HCT116 (cell line): ENCODE data around the gene RASSF6. TPM values are rescaled to one million over a fixed set of nuclear protein-coding genes. Genes with fewer than 3 reads are reported as not detected.

ENCODE experiments used
- ATAC-seq: fragments of 200-7000 bp; cut with Tn5 transposase; 2 replicates; pipeline ENCODE4 v1.9.1; 2020; ENCODE audit warnings: mild to moderate bottlenecking, moderate library complexity
- BruUV-seq: library from RNA; stranded (reverse); fragments of 400-500 nt; replicated peaks from 2 replicates; lab custom pipeline; 2021; lab: Mats Ljungman, UMichigan
- CTCF ChIA-PET: fragments of 300-600 bp; sonication (Branson Sonifier 250); formaldehyde crosslinking; loops from one replicate; lab custom pipeline; 2021; ENCODE audit warnings: antibody characterized with exemption; lab: Charles Lee
- POLR2A ChIA-PET: fragments of 300-600, 350-600 bp; sonication (Branson Sonifier 250); formaldehyde crosslinking; loops from one replicate; lab custom pipeline; 2021; ENCODE audit warnings: antibody characterized with exemption; lab: Charles Lee
- RAD21 ChIA-PET, 2 experiments: fragments of 300-600 bp; sonication (Branson Sonifier 250); formaldehyde crosslinking; loops; one replicate each; lab custom pipeline; 2023; ENCODE audit warnings: low total read pairs in 2 of 2; ENCODE audit not compliant: uncharacterized antibody in 2 of 2, unreplicated experiment in 2 of 2, low non-redundant PET in 1 of 2; lab: Charles Lee
- DNase-seq: peaks from one replicate; pipeline ENCODE4 v3.0.0-alpha.2; 2010; ENCODE audit warnings: low read depth, low spot score
- H2AFZ ChIP-seq: fragments of 200-600 bp; shearing (Covaris generic), sonication (generic); 2 replicates; pipeline ENCODE4 v1.6.1; 2017; ENCODE audit warnings: low read depth, mixed run types, mixed read lengths, antibody characterized with exemption, low read length; ENCODE audit not compliant: poor library complexity, severe bottlenecking
- H3K27ac ChIP-seq: 2 replicates; pipeline ENCODE4 v1.5.1; 2012; ENCODE audit warnings: low read depth, low read length
- H3K27me3 ChIP-seq: fragments of 200-600 bp; sonication (generic); 2 replicates; pipeline ENCODE4 v1.6.1; 2016; ENCODE audit warnings: mixed run types, low read length, mixed read lengths; ENCODE audit not compliant: insufficient read depth
- H3K36me3 ChIP-seq, 2 experiments: fragments of 200-500 bp in 1 of 2; fragments of 200-600 bp in 1 of 2; sonication (Bioruptor generic) in 1 of 2; sonication (generic) in 1 of 2; 2 replicates each; pipeline versions ENCODE4 v1.5.1 to v1.6.1; 2014 to 2016; ENCODE audit warnings: low read length in 2 of 2, inconsistent platforms in 1 of 2, mixed read lengths in 1 of 2, mixed run types in 1 of 2; ENCODE audit not compliant: insufficient read depth in 2 of 2, control insufficient read depth in 1 of 2
- H3K4me1 ChIP-seq, 2 experiments: fragments of 200-600 bp in 1 of 2; sonication (generic) in 1 of 2; 2 replicates each; pipeline versions ENCODE4 v1.5.1 to v1.6.1; 2012 to 2017; ENCODE audit warnings: low read length in 2 of 2, inconsistent platforms in 1 of 2, mild to moderate bottlenecking in 1 of 2, mixed read lengths in 1 of 2, mixed run types in 1 of 2, moderate library complexity in 1 of 2; ENCODE audit not compliant: insufficient read depth in 2 of 2, control insufficient read depth in 1 of 2
- H3K4me2 ChIP-seq: fragments of 200-600 bp; sonication (generic); 2 replicates; pipeline ENCODE4 v1.6.1; 2017; ENCODE audit warnings: mixed run types, low read length, mixed read lengths
- H3K4me3 ChIP-seq, 2 experiments: fragments of 200-600 bp in 1 of 2; sonication (generic) in 1 of 2; replicated peaks in 1 of 2; 2 replicates each; pipeline ENCODE4 v1.5.1; 2011 to 2016; ENCODE audit warnings: low read length in 2 of 2, control low read depth in 1 of 2, low read depth in 1 of 2, mild to moderate bottlenecking in 1 of 2, mixed read lengths in 1 of 2, mixed run types in 1 of 2
- H3K79me2 ChIP-seq: fragments of 200-600 bp; sonication (generic); 2 replicates; pipeline ENCODE4 v1.6.1; 2017; ENCODE audit warnings: mild to moderate bottlenecking, mixed run types, low read length, moderate library complexity, mixed read lengths; ENCODE audit not compliant: insufficient read depth
- H3K9ac ChIP-seq: fragments of 200-600 bp; sonication (generic); 2 replicates; pipeline ENCODE4 v1.6.1; 2016; ENCODE audit warnings: low read length, mixed read lengths
- H3K9me2 ChIP-seq: fragments of 200-600 bp; sonication (generic), shearing (Covaris generic); 2 replicates; pipeline ENCODE4 v1.6.1; 2017; ENCODE audit warnings: mixed run types, mild to moderate bottlenecking, moderate library complexity; ENCODE audit not compliant: insufficient read depth
- H3K9me3 ChIP-seq, 2 experiments: fragments of 200-500 bp in 1 of 2; fragments of 200-600 bp in 1 of 2; sonication (Bioruptor generic) in 1 of 2; sonication (generic) in 1 of 2; 2 replicates each; pipeline ENCODE4 v1.6.1; 2014 to 2017; ENCODE audit warnings: low read length in 2 of 2, mixed read lengths in 2 of 2, inconsistent platforms in 1 of 2, low read depth in 1 of 2, mild to moderate bottlenecking in 1 of 2, mixed run types in 1 of 2, moderate library complexity in 1 of 2; ENCODE audit not compliant: control insufficient read depth in 1 of 2, insufficient read depth in 1 of 2
- H4K20me1 ChIP-seq: fragments of 200-600 bp; sonication (generic), shearing (Covaris generic); 2 replicates; pipeline ENCODE4 v1.6.1; 2017; ENCODE audit warnings: mixed run types, mild to moderate bottlenecking, moderate library complexity; ENCODE audit not compliant: insufficient read depth
- CBX3 ChIP-seq: IDR thresholded peaks from 2 replicates; pipeline ENCODE4 v1.6.1; 2012; ENCODE audit warnings: low read depth
- CEBPB ChIP-seq: IDR thresholded peaks from 2 replicates; pipeline ENCODE4 v1.6.1; 2012; ENCODE audit warnings: low read depth
- EGR1 ChIP-seq: IDR thresholded peaks from 2 replicates; pipeline ENCODE4 v1.6.1; 2012; ENCODE audit warnings: low read depth
- ELF1 ChIP-seq: IDR thresholded peaks from 2 replicates; pipeline ENCODE4 v1.6.1; 2012; ENCODE audit warnings: low read depth, borderline replicate concordance
- EZH2 ChIP-seq: fragments of 200-600 bp; sonication (generic); IDR thresholded peaks from 2 replicates; pipeline ENCODE4 v1.6.1; 2017; ENCODE audit warnings: antibody characterized with exemption, mixed run types
- EZH2phosphoT487 ChIP-seq: fragments of 200-600 bp; IDR thresholded peaks from 2 replicates; pipeline ENCODE4 v1.6.1; 2018; ENCODE audit warnings: antibody characterized with exemption, borderline replicate concordance
- FOSL1 ChIP-seq: IDR thresholded peaks from 2 replicates; pipeline ENCODE4 v1.6.1; 2012; ENCODE audit warnings: low read depth
- JUND ChIP-seq: IDR thresholded peaks from 2 replicates; pipeline ENCODE4 v1.6.1; 2012
- POLR2A ChIP-seq: IDR thresholded peaks from 2 replicates; pipeline ENCODE4 v1.7.0; 2011; ENCODE audit warnings: borderline replicate concordance; ENCODE audit not compliant: insufficient read depth, insufficient read length; ENCODE audit errors: extremely low read depth
- POLR2AphosphoS5 ChIP-seq: IDR thresholded peaks from 2 replicates; pipeline ENCODE4 v1.6.1; 2011; ENCODE audit warnings: mild to moderate bottlenecking, low read depth, low read length, moderate library complexity
- RAD21 ChIP-seq: IDR thresholded peaks from 2 replicates; pipeline ENCODE4 v1.6.1; 2012; ENCODE audit warnings: low read depth, mild to moderate bottlenecking
- SIN3A ChIP-seq: IDR thresholded peaks from 2 replicates; pipeline ENCODE4 v1.6.1; 2012; ENCODE audit warnings: low read depth
- SP1 ChIP-seq: IDR thresholded peaks from 2 replicates; pipeline ENCODE4 v1.6.1; 2012; ENCODE audit warnings: low read depth
- SRF ChIP-seq: IDR thresholded peaks from 2 replicates; pipeline ENCODE4 v1.6.1; 2012; ENCODE audit warnings: low read depth
- TCF7L2 ChIP-seq: IDR thresholded peaks from 2 replicates; pipeline ENCODE4 v1.7.0; 2011; ENCODE audit warnings: borderline replicate concordance, inconsistent platforms; ENCODE audit not compliant: insufficient read depth, insufficient read length; ENCODE audit errors: extremely low read depth
- ZFX ChIP-seq: fragments of 450-650 bp; IDR thresholded peaks from 2 replicates; pipeline ENCODE4 v1.6.1; 2017
- intact Hi-C: fragments of 100-400 bp; cut with micrococcal nuclease; formaldehyde crosslinking; loops from 2 replicates; pipeline ENCODE4 v1.10.0; 2022
- total RNA-seq: library from RNA; stranded (reverse); gene quantifications from one replicate; pipeline ENCODE4 v1.2.1, GENCODE V29; 2021; ENCODE audit not compliant: unreplicated experiment
- TF ChIP-seq, protein P1 (sequence below): IDR thresholded peaks from 2 replicates; pipeline ENCODE4 v1.6.1; 2012
- TF ChIP-seq, protein P2 (sequence below): IDR thresholded peaks from 2 replicates; pipeline ENCODE4 v1.6.1; 2012; ENCODE audit warnings: low read depth
- TF ChIP-seq, protein P3 (sequence below), 3 experiments: fragments of 200-600 bp in 1 of 3; sonication (generic) in 1 of 3; IDR thresholded peaks in 2 of 3; conservative IDR thresholded peaks in 1 of 3; 2 replicates each; pipeline ENCODE4 v1.5.1; 2012 to 2017; ENCODE audit warnings: low read depth in 2 of 3, low read length in 2 of 3, antibody characterized with exemption in 1 of 3, borderline replicate concordance in 1 of 3, control low read depth in 1 of 3, mild to moderate bottlenecking in 1 of 3, mixed read lengths in 1 of 3, mixed run types in 1 of 3, moderate library complexity in 1 of 3; ENCODE audit not compliant: insufficient read depth in 1 of 3
- TF ChIP-seq, protein P4 (sequence below): IDR thresholded peaks from 2 replicates; pipeline ENCODE4 v1.6.1; 2011; ENCODE audit warnings: mild to moderate bottlenecking, low read length, moderate library complexity; ENCODE audit not compliant: insufficient replicate concordance; ENCODE audit errors: extremely low read depth
- TF ChIP-seq, protein P5 (sequence below): IDR thresholded peaks from 2 replicates; pipeline ENCODE4 v1.6.1; 2012

Gene RASSF6
- total RNA-seq, 1 experiment from 2014 or later = 1.1 TPM

DNA sequence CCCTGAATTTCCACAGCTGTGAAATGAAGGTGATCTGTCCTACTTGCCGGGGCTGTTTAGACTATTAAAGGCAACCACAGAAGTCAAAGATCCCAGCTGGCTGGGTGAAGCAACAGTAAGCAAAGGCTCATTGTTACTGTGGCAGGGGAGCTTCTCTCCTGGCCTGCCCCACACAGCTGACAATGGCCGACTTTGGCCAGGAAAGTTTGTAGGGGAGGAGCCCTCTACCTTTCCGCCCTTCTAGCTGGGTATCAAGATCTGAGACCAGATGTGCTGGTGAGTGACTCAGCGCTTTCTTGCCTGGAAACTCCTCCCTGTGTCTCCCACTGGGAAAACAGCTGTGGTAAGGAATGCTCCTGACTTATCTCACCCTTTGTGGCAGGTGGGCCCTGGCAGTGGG lies 21.1 kb downstream of the RASSF6 start:
- ATAC-seq = peak; percentile 96
- Histone ChIP-seq H3K4me2 (peak overlapping the region; percentile 79), H3K4me1 (peaks cover 18 to 30% of the 10 kb centered on the region in 2 experiments; a peak in 3 of 4 replicates), H3K27me3 (no peaks in the 10 kb centered on the region), H3K9me3 (no peaks in the 10 kb centered on the region), H3K4me3 (peak overlapping the region in 1 of 2 experiments; percentile 38; a peak in 1 of 4 replicates), H2AFZ (peak overlapping the region; percentile 92), H3K9ac (no peak overlapping the region; the same call in 1 of the 2 replicates), H3K79me2 (no peaks in the 10 kb centered on the region), H3K27ac (peak overlapping the region; percentile 3; the same call in 1 of the 2 replicates), H4K20me1 (no peaks in the 10 kb centered on the region), H3K36me3 (no peaks in the 10 kb centered on the region), H3K9me2 (no peaks in the 10 kb centered on the region)
- ChIA-PET POLR2A (no interaction called here), RAD21 (no interaction called here), CTCF (interaction anchor here (1.1 kb wide), 1 partner anchor 55 kb away, joined by 4 read pairs; no protein-coding TSS in a partner anchor)
- no TSS peak for BruUV-seq
- intact Hi-C loops = loop anchor here (5.0 kb wide), 1 partner anchor 533 kb away; no protein-coding TSS in a partner anchor
- peak; percentile 38 for DNase-seq
- TF ChIP-seq EZH2 = no peak
- TF ChIP-seq SRF = no peak
- TF ChIP-seq CEBPB = peak; percentile 36; the same call in 1 of the 2 replicates
- peak; percentile 10 for TF ChIP-seq TCF7L2
- TF ChIP-seq, protein P1, sequence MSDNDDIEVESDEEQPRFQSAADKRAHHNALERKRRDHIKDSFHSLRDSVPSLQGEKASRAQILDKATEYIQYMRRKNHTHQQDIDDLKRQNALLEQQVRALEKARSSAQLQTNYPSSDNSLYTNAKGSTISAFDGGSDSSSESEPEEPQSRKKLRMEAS = no peak
- TF ChIP-seq SP1 = 0 out of 2 replicates have a peak, but pooled peaks have one; percentile 32
- no peak for TF ChIP-seq SIN3A
- TF ChIP-seq EGR1 = no peak
- TF ChIP-seq, protein P2, sequence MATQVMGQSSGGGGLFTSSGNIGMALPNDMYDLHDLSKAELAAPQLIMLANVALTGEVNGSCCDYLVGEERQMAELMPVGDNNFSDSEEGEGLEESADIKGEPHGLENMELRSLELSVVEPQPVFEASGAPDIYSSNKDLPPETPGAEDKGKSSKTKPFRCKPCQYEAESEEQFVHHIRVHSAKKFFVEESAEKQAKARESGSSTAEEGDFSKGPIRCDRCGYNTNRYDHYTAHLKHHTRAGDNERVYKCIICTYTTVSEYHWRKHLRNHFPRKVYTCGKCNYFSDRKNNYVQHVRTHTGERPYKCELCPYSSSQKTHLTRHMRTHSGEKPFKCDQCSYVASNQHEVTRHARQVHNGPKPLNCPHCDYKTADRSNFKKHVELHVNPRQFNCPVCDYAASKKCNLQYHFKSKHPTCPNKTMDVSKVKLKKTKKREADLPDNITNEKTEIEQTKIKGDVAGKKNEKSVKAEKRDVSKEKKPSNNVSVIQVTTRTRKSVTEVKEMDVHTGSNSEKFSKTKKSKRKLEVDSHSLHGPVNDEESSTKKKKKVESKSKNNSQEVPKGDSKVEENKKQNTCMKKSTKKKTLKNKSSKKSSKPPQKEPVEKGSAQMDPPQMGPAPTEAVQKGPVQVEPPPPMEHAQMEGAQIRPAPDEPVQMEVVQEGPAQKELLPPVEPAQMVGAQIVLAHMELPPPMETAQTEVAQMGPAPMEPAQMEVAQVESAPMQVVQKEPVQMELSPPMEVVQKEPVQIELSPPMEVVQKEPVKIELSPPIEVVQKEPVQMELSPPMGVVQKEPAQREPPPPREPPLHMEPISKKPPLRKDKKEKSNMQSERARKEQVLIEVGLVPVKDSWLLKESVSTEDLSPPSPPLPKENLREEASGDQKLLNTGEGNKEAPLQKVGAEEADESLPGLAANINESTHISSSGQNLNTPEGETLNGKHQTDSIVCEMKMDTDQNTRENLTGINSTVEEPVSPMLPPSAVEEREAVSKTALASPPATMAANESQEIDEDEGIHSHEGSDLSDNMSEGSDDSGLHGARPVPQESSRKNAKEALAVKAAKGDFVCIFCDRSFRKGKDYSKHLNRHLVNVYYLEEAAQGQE = no peak
- TF ChIP-seq POLR2A = no peak
- TF ChIP-seq FOSL1 = peak; percentile 60
- no peak for TF ChIP-seq EZH2phosphoT487
- no peak for TF ChIP-seq RAD21
- TF ChIP-seq JUND = peak; percentile 26; the same call in 1 of the 2 replicates
- no peak for TF ChIP-seq POLR2AphosphoS5
- TF ChIP-seq, protein P3, sequence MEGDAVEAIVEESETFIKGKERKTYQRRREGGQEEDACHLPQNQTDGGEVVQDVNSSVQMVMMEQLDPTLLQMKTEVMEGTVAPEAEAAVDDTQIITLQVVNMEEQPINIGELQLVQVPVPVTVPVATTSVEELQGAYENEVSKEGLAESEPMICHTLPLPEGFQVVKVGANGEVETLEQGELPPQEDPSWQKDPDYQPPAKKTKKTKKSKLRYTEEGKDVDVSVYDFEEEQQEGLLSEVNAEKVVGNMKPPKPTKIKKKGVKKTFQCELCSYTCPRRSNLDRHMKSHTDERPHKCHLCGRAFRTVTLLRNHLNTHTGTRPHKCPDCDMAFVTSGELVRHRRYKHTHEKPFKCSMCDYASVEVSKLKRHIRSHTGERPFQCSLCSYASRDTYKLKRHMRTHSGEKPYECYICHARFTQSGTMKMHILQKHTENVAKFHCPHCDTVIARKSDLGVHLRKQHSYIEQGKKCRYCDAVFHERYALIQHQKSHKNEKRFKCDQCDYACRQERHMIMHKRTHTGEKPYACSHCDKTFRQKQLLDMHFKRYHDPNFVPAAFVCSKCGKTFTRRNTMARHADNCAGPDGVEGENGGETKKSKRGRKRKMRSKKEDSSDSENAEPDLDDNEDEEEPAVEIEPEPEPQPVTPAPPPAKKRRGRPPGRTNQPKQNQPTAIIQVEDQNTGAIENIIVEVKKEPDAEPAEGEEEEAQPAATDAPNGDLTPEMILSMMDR (IDR thresholded peaks at IDR 0.05 in 2 of 3, conservative IDR thresholded peaks at IDR 0.05 in 1 of 3; ENCODE audit: borderline replicate concordance in 1 of 3, insufficient read depth in 1 of 3, low read depth in 2 of 3, low read length in 2 of 3) = no peak
- TF ChIP-seq ELF1 = no peak
- TF ChIP-seq, protein P4, sequence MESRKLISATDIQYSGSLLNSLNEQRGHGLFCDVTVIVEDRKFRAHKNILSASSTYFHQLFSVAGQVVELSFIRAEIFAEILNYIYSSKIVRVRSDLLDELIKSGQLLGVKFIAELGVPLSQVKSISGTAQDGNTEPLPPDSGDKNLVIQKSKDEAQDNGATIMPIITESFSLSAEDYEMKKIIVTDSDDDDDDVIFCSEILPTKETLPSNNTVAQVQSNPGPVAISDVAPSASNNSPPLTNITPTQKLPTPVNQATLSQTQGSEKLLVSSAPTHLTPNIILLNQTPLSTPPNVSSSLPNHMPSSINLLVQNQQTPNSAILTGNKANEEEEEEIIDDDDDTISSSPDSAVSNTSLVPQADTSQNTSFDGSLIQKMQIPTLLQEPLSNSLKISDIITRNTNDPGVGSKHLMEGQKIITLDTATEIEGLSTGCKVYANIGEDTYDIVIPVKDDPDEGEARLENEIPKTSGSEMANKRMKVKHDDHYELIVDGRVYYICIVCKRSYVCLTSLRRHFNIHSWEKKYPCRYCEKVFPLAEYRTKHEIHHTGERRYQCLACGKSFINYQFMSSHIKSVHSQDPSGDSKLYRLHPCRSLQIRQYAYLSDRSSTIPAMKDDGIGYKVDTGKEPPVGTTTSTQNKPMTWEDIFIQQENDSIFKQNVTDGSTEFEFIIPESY = no peak
- 0 out of 2 replicates have a peak, but pooled peaks have one; percentile 52 for TF ChIP-seq CBX3
- no peak for TF ChIP-seq ZFX
- TF ChIP-seq, protein P5, sequence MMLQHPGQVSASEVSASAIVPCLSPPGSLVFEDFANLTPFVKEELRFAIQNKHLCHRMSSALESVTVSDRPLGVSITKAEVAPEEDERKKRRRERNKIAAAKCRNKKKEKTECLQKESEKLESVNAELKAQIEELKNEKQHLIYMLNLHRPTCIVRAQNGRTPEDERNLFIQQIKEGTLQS = no peak
